K562 (cell line): Measurements from ENCODE around the gene MND1. TPM values are rescaled to one million over a fixed set of nuclear protein-coding genes. Genes with fewer than 3 reads are reported as not detected.

Source experiments
- AFF4 ChIP-seq: sonication (generic); formaldehyde crosslinking; IDR thresholded peaks from 2 replicates; pipeline ENCODE4 v1.8.0; 2023; ENCODE audit warnings: mild to moderate bottlenecking, missing genetic modification reagents
- L3MBTL2 ChIP-seq: fragments of 450-650 bp; IDR thresholded peaks from 2 replicates; pipeline ENCODE4 v1.6.1; 2016; ENCODE audit warnings: mild to moderate bottlenecking, moderate library complexity
- MGA ChIP-seq: fragments of 450-650 bp; IDR thresholded peaks from 2 replicates; pipeline ENCODE4 v1.6.1; 2016; ENCODE audit warnings: mild to moderate bottlenecking, moderate library complexity
- MTA3 ChIP-seq: fragments of 450-650 bp; formaldehyde crosslinking; IDR thresholded peaks from 2 replicates; pipeline ENCODE4 v1.6.1; 2017; ENCODE audit warnings: mild to moderate bottlenecking, borderline replicate concordance
- polyA plus RNA-seq, 8 experiments: library from polyadenylated mRNA; depleted of rRNA in 4 of 8; stranded (reverse) in 5 of 8; unstranded in 3 of 8; fragments of >200 nt; fragmentation: Nextera tagmentation in 2 of 8; fragmentation: Illumina TruSeq in 1 of 8; extraction: Ambion mirVana in 2 of 8; extraction: Trizol in 1 of 8; gene quantifications; 2 replicates each; pipeline versions ENCODE4 v1.2.1 to v1.2.3, GENCODE V29; 2011 to 2014; ENCODE audit warnings: inconsistent platforms in 1 of 8, missing spikeins in 1 of 8
- total RNA-seq, 7 experiments: library from RNA; depleted of rRNA in 6 of 7; stranded (reverse); fragments of >200 nt in 6 of 7; fragmentation: Illumina TruSeq in 2 of 7; extraction: Trizol in 2 of 7; gene quantifications; 2 replicates each; pipeline versions ENCODE4 v1.2.1 to v1.2.3, GENCODE V29; 2011 to 2021; ENCODE audit warnings: low replicate concordance in 1 of 7

The MND1 gene
- total and polyA plus RNA-seq, 9 of the 15 experiments (the other 6 are each of a cell fraction or from before 2014, with no cell fraction given), result 35.3 to 94.1 (median 59.9) TPM

GRCh38 chr4:153448003-153448731, 103.7 kb downstream of the MND1 start (continued):
- peak; percentile 77 for TF ChIP-seq MGA
- no peak for TF ChIP-seq AFF4 (CRISPR knock-in tag)
- TF ChIP-seq MTA3, result no peak
- TF ChIP-seq L3MBTL2, result peak; percentile 83
